Pancreas (tissue), 10 donors: ENCODE results near the gene CTIF. TPM values are rescaled to one million over a fixed set of nuclear protein-coding genes. Genes with fewer than 3 reads are reported as not detected.

Experiments used
- ATAC-seq, 4 donors: fragments of 200-7000 bp; cut with Tn5 transposase; one replicate each; pipeline versions ENCODE4 v1.8.0 to v1.9.1; 2020; ENCODE audit warnings: mild to moderate bottlenecking in 4 of 4, moderate library complexity in 4 of 4
- DNase-seq, 6 donors: peaks; one replicate each; pipeline ENCODE4 v3.0.0-alpha.2; 2020
- FAIRE-seq: peaks from 2 replicates; lab custom pipeline; 2012; peaks lifted over from hg19 to GRCh38; lab: Jason Lieb, UNC
- H3K27ac ChIP-seq, 4 donors: fragments of 200-600 bp; sonication (generic); 1 replicate in 3 of 4; 2 replicates in 1 of 4; pipeline versions ENCODE4 v1.5.0 to v1.8.0; 2020
- H3K27me3 ChIP-seq, 4 donors: fragments of 200-600 bp; one replicate each; pipeline ENCODE4 v1.8.0; 2021
- H3K36me3 ChIP-seq, 3 donors: fragments of 200-600 bp; sonication (generic) in 1 of 3; one replicate each; pipeline versions ENCODE4 v1.5.0 to v1.8.0; 2020 to 2021
- H3K4me1 ChIP-seq, 3 donors: fragments of 200-600 bp; one replicate each; pipeline ENCODE4 v1.8.0; 2021
- H3K4me3 ChIP-seq, 4 donors: fragments of 200-600 bp; sonication (generic) in 2 of 4; one replicate each; pipeline versions ENCODE4 v1.5.0 to v1.8.0; 2020 to 2021
- H3K9me3 ChIP-seq, 4 donors: fragments of 200-600 bp; one replicate each; pipeline ENCODE4 v1.8.0; 2021
- WGBS, 2 donors: extraction: QIAGEN DNeasy Blood & Tissue Kit; methylation state at CpG; one replicate each; pipeline ENCODE4 v1.1.7; 2013; 5-methylcytosine and 5-hydroxymethylcytosine counted together
- intact Hi-C, 3 donors: fragments of 100-400 bp; cut with DNase I; formaldehyde crosslinking; loops; one replicate each; pipeline versions ENCODE4 v1.11.1 to v1.14.2; 2022
- polyA plus RNA-seq, 2 donors: library from polyadenylated mRNA; stranded (reverse); fragments of 200-250 nt; gene quantifications; one replicate each; pipeline ENCODE4 v1.2.3, GENCODE V29; 2013
- total RNA-seq, 6 donors: library from RNA; stranded (reverse); fragmentation: NEBNext Ultra II Directional in 4 of 6; extraction: Animal tissue kit (Norgen Biotek cat#: 25700) in 4 of 6; gene quantifications; one replicate each; pipeline versions ENCODE4 v1.2.1 to v1.2.4, GENCODE V29; 2021 to 2023
- TF ChIP-seq, protein P1 (sequence below), 4 donors: fragments of 200-600 bp; sonication (generic) in 3 of 4; IDR thresholded peaks; one replicate each; pipeline versions ENCODE4 v1.5.0 to v1.8.0; 2021; ENCODE audit warnings: antibody characterized with exemption in 4 of 4
- donor health status: healthy with polysubstance abuse.
- donor health status: DM: no; HTN: no; CAD: no; lungs with moderate emphysema.
- donor health status: DM: no; HTN: no; CAD: no.
- donor health status: control.
- donor health status: control.
- donor health status: Bipolar disorder and iron deficiency.
- donor health status: DM: yes; HTN: yes; CAD: no.
- donor health status: DM: no; HTN: no; CAD: no.
- donor health status: DM: no; HTN: no; CAD: no.
- donor health status: DM: yes; HTN: yes; CAD: no.

CTIF gene
- total and polyA plus RNA-seq, 8 donors = 15.1 to 27.4 (median 16.7) TPM

DNA sequence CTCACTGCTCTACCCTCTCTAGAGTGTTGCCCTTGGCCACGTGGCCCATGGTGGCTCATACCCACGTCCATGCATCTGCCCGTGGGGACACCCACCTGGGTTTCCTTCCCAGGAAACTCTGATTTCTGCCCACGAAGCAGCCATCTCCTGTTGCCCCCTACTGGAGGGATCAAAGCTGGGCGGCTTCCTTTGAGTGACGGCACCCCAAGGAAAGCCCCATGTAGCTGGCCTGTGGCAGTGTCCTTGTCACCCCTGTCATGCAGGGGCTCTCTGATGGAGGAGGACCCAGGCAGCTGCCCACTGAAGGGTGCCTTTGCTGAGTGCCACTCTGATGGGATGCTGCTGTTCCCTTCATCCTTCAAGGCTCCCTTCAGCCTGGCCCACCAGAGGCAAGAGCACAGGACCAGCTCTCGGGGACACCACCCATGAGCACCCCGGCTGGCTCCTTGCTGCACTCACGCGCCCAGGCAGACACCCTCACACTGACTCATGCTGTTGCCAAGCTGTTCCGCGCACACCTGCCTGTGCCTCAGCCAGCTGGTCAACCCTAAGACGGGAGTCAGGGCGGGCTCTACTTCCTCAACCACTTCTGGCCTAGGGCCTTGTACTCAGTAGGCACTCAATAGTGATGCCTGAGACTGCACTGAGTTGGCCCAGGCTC lies 101.1 kb downstream of the CTIF start:
- no peaks in the 10 kb centered on the region for H3K9me3 ChIP-seq
- no peak overlapping the region for H3K4me3 ChIP-seq
- TF ChIP-seq, protein P1, sequence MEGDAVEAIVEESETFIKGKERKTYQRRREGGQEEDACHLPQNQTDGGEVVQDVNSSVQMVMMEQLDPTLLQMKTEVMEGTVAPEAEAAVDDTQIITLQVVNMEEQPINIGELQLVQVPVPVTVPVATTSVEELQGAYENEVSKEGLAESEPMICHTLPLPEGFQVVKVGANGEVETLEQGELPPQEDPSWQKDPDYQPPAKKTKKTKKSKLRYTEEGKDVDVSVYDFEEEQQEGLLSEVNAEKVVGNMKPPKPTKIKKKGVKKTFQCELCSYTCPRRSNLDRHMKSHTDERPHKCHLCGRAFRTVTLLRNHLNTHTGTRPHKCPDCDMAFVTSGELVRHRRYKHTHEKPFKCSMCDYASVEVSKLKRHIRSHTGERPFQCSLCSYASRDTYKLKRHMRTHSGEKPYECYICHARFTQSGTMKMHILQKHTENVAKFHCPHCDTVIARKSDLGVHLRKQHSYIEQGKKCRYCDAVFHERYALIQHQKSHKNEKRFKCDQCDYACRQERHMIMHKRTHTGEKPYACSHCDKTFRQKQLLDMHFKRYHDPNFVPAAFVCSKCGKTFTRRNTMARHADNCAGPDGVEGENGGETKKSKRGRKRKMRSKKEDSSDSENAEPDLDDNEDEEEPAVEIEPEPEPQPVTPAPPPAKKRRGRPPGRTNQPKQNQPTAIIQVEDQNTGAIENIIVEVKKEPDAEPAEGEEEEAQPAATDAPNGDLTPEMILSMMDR (IDR thresholded peaks at IDR 0.05) = peak in 1 of 4 donors; percentile 9
- no peak for DNase-seq
- no peak overlapping the region for H3K27ac ChIP-seq
- H3K36me3 ChIP-seq = no peaks in the 10 kb centered on the region
- intact Hi-C loops = no loop called here
- FAIRE-seq = no peak
- peak in 2 of 4 donors; percentile 18 to 26 for ATAC-seq
- no peaks in the 10 kb centered on the region for H3K27me3 ChIP-seq
- WGBS, 2 donors = 83 to 85% methylated on average over 13 to 14 of the region's 14 CpGs
- H3K4me1 ChIP-seq = no peaks in the 10 kb centered on the region

DNA sequence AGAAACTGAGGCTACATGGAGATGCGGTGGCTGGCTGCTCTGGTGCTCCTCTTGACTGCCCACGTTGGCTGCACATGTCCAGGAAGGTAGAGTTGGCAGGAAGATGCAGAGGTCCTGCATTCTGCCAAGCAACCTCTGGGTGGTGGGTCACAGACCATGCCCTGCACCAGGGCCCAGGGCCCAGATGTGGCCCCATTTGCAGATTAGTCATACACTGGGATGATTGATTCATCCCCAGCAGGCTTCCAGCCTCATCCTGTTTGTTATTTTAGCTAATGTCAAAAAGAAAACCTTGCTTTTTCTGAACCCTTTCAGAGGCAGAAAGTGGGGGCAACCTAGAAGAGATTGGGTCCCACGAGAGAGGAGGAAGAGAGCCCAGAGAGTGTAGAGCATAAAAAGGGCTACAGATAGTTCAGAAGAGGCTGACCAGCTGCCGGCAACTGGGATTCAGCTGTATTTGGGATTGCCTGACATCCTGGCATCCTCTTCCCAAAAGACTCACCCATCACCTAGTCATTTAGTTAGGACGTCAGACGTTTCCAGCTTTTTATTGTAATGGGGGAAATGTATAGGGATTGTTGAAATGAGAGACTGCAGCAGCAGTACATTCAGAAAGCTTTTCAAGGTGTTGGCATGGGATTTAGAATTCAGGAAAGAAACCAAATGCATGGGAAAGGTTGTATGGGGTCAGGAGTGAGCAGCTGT lies 101.9 kb downstream of the CTIF start:
- TF ChIP-seq, protein P1 (IDR thresholded peaks at IDR 0.05) = no peak
- no peak for FAIRE-seq
- 86 to 92% methylated on average over 6 of the region's 6 CpGs for WGBS, 2 donors
- Histone ChIP-seq H3K27me3 (no peaks in the 10 kb centered on the region), H3K36me3 (no peaks in the 10 kb centered on the region), H3K4me1 (no peaks in the 10 kb centered on the region), H3K9me3 (no peaks in the 10 kb centered on the region), H3K27ac (no peak overlapping the region), H3K4me3 (no peak overlapping the region)
- no peak for DNase-seq
- intact Hi-C loops = no loop called here
- no peak for ATAC-seq

DNA sequence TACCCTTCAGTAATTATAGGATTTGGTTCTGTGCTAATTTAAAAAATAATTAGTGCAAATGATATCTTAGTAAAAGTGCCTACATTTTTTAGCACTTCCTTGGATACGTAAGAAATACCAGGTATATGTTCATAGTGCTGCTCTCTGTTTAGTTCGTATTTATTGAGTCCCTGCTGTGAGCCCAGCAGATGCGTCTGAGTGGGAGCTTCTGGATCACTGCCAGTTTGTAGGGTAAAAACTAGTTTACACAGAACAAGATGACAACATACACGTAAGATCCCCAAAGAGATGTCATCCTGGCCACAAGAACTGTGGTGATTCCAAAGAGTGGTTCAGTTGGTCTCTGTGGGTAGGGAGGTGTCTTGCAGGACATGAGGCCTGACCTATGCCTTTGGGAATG lies 103.2 kb downstream of the CTIF start:
- no peaks in the 10 kb centered on the region for H3K9me3 ChIP-seq
- FAIRE-seq = no peak
- WGBS, 2 donors = 93 to 94% methylated on average over 4 of the region's 4 CpGs
- TF ChIP-seq, protein P1 (IDR thresholded peaks at IDR 0.05) = no peak
- no peak overlapping the region for H3K4me3 ChIP-seq
- no peak overlapping the region for H3K27ac ChIP-seq
- no peaks in the 10 kb centered on the region for H3K27me3 ChIP-seq
- intact Hi-C loops = no loop called here
- no peaks in the 10 kb centered on the region for H3K4me1 ChIP-seq
- no peak for ATAC-seq
- DNase-seq = no peak
- no peaks in the 10 kb centered on the region for H3K36me3 ChIP-seq

DNA sequence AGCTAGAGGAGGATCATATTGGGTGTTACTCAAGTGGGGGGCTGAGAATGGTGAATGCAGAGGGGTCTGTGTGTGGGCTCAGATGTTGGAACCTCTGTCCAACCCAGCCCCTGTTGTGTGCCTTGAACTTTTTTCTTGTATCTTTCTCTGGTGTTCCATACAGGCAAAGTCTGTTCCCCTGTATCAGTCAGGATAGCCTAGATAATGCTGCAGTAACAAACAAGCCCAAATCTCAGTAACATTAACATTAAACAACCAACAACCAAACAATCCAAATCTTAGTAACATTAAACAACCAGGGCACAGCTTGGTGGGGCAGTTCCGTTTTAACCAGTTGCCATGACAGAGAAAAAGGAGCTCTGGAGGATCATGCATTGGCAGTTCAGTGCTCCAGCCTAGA lies 103.7 kb downstream of the CTIF start:
- TF ChIP-seq, protein P1 (IDR thresholded peaks at IDR 0.05) = no peak
- Histone ChIP-seq H3K4me3 (no peak overlapping the region), H3K4me1 (no peaks in the 10 kb centered on the region), H3K27me3 (no peaks in the 10 kb centered on the region), H3K36me3 (no peaks in the 10 kb centered on the region), H3K27ac (no peak overlapping the region), H3K9me3 (no peaks in the 10 kb centered on the region)
- WGBS, 2 donors = 94 to 95% methylated on average over 1 of the region's 1 CpG
- intact Hi-C loops = no loop called here
- FAIRE-seq = no peak
- no peak for ATAC-seq
- no peak for DNase-seq

DNA sequence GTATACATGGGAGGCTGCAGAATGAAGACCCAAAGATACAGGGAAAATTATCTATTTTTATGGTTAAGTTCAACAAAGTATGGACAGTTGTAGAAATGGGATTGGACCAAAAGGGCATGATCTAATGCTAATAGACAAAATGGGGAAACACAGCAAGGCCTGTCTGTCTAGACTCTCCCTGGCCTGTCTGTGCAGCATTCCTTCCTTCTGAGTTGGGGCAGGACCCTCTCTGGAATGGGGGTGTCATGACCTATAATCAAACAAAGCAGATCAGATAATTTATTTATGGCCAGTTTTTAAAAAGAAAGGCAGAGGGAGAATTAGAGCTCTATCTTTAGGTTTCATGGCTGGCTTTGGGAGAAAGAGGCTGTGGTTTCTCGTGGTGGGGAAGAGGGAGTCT lies 104.4 kb downstream of the CTIF start:
- Histone ChIP-seq H3K27me3 (no peaks in the 10 kb centered on the region), H3K9me3 (no peaks in the 10 kb centered on the region), H3K4me1 (no peaks in the 10 kb centered on the region), H3K4me3 (no peak overlapping the region), H3K36me3 (no peaks in the 10 kb centered on the region), H3K27ac (no peak overlapping the region)
- FAIRE-seq (no peak), ATAC-seq (no peak), DNase-seq (no peak)
- TF ChIP-seq, protein P1 (IDR thresholded peaks at IDR 0.05) = no peak
- intact Hi-C loops = no loop called here
- 95 to 100% methylated on average over 1 of the region's 1 CpG for WGBS, 2 donors
